ENCODE results near the gene CACNA1C.

CACNA1C gene

GRCh38 chr12:2284321-2284813 lies 231.6 kb downstream of the CACNA1C start:
- DNase-seq = peak; percentile 62

DNA sequence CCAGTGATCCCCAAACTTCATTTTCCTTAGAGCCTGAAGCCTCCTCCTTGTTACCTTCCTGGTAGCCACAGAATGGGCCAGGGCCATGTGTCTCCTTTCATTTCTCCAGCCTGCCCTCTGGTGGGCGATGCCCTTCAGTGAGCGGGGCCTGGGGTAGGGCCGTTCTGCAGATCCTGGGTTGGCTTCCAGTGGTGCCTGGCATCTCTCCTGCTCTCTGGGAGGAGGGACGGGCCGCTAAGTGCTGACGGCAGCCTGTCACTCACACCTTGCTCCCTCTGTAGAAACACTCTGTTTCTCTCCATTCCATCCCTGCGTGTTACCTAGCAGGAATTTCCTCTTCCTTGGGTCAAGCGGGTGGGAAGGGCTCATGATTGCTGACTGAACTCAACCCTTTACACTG lies 232.1 kb downstream of the CACNA1C start:
- DNase-seq = peak; percentile 91

GRCh38 chr12:2285462-2285861 lies 232.7 kb downstream of the CACNA1C start:
- DNase-seq = no peak

DNA sequence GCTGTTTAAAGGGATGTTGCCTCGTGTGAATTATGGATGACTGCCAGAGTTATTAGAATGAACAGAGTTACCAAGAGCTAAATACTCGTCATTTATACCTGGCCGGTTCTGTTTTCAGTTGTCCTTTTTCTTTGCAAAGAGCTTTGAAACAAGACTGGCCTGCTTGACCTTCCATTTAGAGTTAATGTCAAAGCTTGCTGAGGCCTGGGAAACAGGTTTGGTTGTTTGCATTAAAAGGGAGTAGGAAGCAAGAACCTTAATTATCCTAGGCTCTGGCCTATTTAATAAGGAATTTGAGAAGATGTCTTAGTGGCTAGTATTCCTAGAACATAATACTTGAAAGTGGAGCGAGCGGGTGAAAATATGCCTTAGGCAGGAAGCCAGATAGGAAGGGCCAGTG lies 233.3 kb downstream of the CACNA1C start:
- no peak for DNase-seq

GRCh38 chr12:2286461-2287131 lies 233.8 kb downstream of the CACNA1C start:
- no peak for DNase-seq

GRCh38 chr12:2287151-2287550 lies 234.4 kb downstream of the CACNA1C start:
- no peak for DNase-seq

GRCh38 chr12:2287589-2287988 lies 234.8 kb downstream of the CACNA1C start:
- no peak for DNase-seq

DNA sequence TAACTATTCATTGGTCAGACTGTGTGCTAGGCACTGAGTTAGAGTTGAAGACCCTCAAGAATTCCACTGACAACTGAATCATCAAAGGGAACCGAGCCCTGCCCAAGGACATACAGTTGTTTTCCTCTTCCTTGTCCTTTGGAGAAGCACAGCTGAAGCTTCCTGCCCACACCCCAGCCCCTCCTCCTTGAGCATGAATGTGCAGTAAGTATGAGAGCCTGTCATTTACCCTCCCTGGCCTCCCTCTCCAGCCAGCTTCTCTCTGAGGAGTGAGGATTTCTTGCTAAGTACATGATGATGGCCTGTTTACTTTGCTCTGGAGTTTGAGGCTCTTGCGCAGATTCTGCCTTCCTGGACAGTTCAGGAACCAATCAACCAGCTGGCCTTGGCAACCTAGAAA lies 235.2 kb downstream of the CACNA1C start:
- DNase-seq = peak; percentile 67

DNA sequence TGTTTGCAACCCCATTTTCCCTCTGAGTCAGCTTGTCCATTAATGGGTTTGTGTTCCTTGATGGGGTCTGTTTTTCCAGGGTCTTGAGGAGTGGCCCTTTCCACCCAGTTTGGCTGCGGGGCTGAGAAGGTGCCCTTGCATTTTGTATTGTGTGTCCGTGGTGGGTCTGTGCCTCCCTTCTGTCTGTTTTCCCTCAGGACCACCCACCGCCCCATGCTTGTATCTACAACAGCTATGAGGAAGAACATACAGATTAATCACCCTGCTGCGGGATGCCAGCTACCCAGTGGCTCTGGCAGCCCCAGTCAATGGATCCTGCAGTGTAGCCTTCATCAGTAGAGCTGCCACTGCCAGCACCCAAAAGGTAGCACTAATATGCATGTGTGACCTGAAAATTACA lies 235.7 kb downstream of the CACNA1C start:
- DNase-seq = no peak

DNA sequence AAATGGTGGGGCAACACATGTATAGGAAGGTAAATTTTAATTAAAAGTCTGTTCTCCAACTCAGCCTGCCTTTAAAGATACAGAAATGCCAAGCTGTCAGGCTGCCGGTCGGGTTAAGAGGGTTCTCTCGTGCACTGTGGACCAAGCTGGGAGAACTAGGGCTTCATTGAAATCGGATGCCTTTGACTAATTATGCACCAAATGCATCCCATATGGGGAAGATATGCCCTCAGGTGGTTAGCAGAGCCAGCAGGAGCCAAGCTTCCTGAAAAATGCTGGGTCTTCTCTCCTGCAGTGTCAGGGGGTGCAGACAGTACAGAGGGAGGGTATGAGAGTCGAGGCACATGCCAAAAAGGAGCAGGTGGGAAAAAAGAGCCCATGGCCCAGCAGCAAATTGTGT lies 236.1 kb downstream of the CACNA1C start:
- no peak for DNase-seq

DNA sequence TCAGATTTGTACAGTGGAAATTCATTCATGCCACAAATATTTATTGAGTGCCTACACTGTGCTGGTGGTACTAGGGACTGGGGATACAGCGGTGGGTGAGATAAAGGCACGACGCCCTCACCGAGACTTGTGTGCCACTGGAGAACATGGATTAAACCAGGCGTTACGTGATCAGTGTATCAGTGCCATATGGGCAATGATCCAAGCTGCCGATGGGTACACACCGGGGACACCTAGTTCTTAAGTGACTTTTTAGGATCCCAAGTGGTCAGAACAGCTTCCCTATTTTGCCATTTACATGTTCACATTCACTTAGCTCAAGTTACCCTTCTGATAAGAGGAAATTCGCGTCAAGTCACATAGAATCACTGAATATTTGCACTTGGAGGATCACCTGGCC lies 236.7 kb downstream of the CACNA1C start:
- no peak for DNase-seq

- no peak for DNase-seq
Measured at GRCh38 chr12:2290091-2290490, 237.3 kb downstream of the CACNA1C start.

- DNase-seq = no peak
Measured at GRCh38 chr12:2290516-2291065, 237.8 kb downstream of the CACNA1C start.

- peak; percentile 80 for DNase-seq
Measured at GRCh38 chr12:2291182-2291832, 238.5 kb downstream of the CACNA1C start.

GRCh38 chr12:2291947-2292346 lies 239.2 kb downstream of the CACNA1C start:
- no peak for DNase-seq

- DNase-seq = no peak
Measured at GRCh38 chr12:2292560-2292959, 239.8 kb downstream of the CACNA1C start.

- DNase-seq = peak; percentile 91
Measured at GRCh38 chr12:2294651-2295475, 242.1 kb downstream of the CACNA1C start.

DNA sequence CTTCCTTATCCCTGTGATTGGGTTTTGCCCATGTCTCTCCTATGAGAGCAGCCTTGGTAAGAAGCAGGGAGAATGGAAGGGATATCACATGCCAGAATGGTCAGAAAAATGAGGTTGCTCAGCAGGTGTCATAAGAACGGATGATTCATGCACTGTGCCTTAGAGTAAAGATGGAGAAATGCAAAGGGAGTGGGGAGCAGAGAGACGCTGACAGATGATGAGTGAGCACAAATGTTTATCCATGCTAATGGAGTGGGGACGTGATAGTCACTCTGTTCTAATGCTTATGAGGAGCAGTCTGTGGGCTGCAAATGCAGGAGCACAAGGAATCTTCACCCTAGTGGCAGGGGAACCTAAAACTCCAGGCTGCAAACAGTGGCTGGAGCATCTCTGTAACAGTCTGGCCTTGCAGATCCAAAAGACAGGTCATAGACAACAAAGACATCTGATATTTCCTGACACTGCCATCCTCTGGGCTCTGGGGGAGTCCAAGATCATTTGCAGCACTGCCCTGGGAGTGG lies 243.2 kb downstream of the CACNA1C start:
- no peak for DNase-seq

- DNase-seq = no peak
Measured at GRCh38 chr12:2297004-2297403, 244.2 kb downstream of the CACNA1C start.

DNA sequence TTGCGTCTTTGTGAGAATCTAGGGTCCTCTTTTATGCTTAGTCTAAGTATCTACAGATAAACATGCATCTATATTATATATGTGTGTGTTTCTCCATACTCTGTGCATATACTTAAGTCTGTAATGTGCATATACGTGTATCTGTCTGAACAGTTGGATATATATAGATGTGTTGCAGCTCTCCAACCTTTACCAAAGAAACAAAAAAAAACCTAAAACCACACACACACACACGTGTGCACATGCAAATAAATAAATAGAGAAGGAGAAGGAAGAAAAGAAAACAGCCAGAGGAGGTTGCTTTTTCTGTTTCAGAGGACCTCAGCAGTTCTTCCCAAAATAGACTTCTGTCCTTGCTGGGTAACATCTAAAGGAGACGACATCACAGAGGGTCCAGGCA lies 244.9 kb downstream of the CACNA1C start:
- no peak for DNase-seq

DNA sequence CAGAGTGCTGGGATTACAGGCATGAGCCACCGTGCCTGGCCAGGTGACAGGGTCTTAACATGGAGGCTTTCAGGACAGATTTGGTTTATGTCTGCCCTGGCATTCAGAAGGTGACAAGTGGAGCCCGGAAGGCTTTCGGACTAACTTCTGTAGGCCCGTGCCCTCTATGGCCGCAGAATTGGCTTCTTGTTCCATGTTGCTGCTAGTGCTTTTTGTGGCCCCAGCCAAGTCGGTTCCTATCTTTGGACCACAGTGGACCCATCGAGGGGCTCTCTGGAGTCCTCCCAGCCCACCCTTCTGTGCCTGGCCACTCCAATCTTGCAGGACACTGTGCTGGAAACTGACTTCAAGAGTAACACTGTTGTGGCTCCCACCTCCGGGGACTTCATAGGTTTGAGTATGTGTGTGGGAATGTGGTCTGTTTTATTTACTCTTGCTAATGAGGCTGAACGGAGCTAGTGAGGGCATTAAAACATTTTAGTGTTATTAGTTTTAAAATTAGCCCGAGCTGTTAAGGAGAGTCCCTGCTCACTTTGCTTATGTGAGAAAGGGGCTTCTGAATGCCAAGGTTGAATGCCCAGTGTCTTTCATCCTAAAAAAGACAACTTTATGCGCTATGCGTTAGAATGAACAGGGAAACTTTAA lies 245.9 kb downstream of the CACNA1C start:
- no peak for DNase-seq

- no peak for DNase-seq
Measured at GRCh38 chr12:2299206-2299605, 246.4 kb downstream of the CACNA1C start.

- no peak for DNase-seq
Measured at GRCh38 chr12:2300168-2300567, 247.4 kb downstream of the CACNA1C start.
